GM23338 (cell line): ENCODE measurements around the gene SH3RF2. TPM values are rescaled to one million over a fixed set of nuclear protein-coding genes. Genes with fewer than 3 reads are reported as not detected.

ENCODE experiments used
- ATAC-seq: fragments of 200-7000 bp; cut with Tn5 transposase; 3 replicates; pipeline ENCODE4 v1.9.1; 2020
- DNase-seq: peaks from one replicate; pipeline ENCODE4 v3.0.0-alpha.2; 2015; ENCODE audit warnings: low spot score
- H2AFZ ChIP-seq: fragments of 200-600 bp; sonication (generic); 2 replicates; pipeline ENCODE4 v1.8.0; 2016; ENCODE audit warnings: antibody characterized with exemption, mild to moderate bottlenecking, moderate library complexity
- H3F3A ChIP-seq: fragments of 200-600 bp; sonication (generic); replicated peaks from 2 replicates; pipeline ENCODE4 v1.8.0; 2017; ENCODE audit warnings: antibody characterized with exemption, mixed run types, low read depth
- H3K27ac ChIP-seq: fragments of 200-600 bp; sonication (generic); 2 replicates; pipeline ENCODE4 v1.6.1; 2016; ENCODE audit warnings: low read depth
- H3K27me3 ChIP-seq: fragments of 200-600 bp; sonication (generic); 2 replicates; pipeline ENCODE4 v1.8.0; 2016; ENCODE audit warnings: mild to moderate bottlenecking, mixed run types, moderate library complexity; ENCODE audit not compliant: insufficient read depth
- H3K36me3 ChIP-seq: fragments of 200-600 bp; sonication (generic); 2 replicates; pipeline ENCODE4 v1.8.0; 2016; ENCODE audit warnings: mild to moderate bottlenecking; ENCODE audit not compliant: insufficient read depth
- H3K4me1 ChIP-seq: fragments of 200-600 bp; sonication (generic); 2 replicates; pipeline ENCODE4 v1.8.0; 2016; ENCODE audit warnings: mild to moderate bottlenecking, moderate library complexity; ENCODE audit not compliant: insufficient read depth
- H3K4me2 ChIP-seq: fragments of 200-600 bp; sonication (generic); 2 replicates; pipeline ENCODE4 v1.7.1; 2017; ENCODE audit warnings: mixed run types
- H3K4me3 ChIP-seq: fragments of 200-600 bp; sonication (generic); 2 replicates; pipeline ENCODE4 v1.6.1; 2016; ENCODE audit warnings: mixed run types
- H3K79me2 ChIP-seq: fragments of 200-600 bp; sonication (generic); replicated peaks from 2 replicates; pipeline ENCODE4 v1.8.0; 2017; ENCODE audit warnings: mild to moderate bottlenecking; ENCODE audit not compliant: insufficient read depth
- H3K9me2 ChIP-seq: fragments of 200-600 bp; sonication (generic); 2 replicates; pipeline ENCODE4 v1.8.0; 2017; ENCODE audit not compliant: insufficient read depth
- H4K20me1 ChIP-seq: fragments of 200-600 bp; sonication (generic); replicated peaks from 2 replicates; pipeline ENCODE4 v1.8.0; 2017; ENCODE audit warnings: mild to moderate bottlenecking; ENCODE audit not compliant: insufficient read depth
- H3K27ac Mint-ChIP-seq: 2 replicates; pipeline ENCODE4 v1.8.0; 2020; ENCODE audit warnings: inconsistent platforms, mild to moderate bottlenecking, moderate library complexity, mixed read lengths
- H3K27me3 Mint-ChIP-seq: 3 replicates; pipeline ENCODE4 v1.8.0; 2022; ENCODE audit warnings: low read depth, mild to moderate bottlenecking, moderate library complexity, mixed read lengths, inconsistent platforms; ENCODE audit not compliant: insufficient read depth, poor library complexity
- H3K36me3 Mint-ChIP-seq: 3 replicates; pipeline ENCODE4 v1.8.0; 2021; ENCODE audit warnings: low read depth, mild to moderate bottlenecking, inconsistent platforms, moderate library complexity, mixed read lengths
- H3K4me1 Mint-ChIP-seq: 3 replicates; pipeline ENCODE4 v1.8.0; 2020; ENCODE audit warnings: mild to moderate bottlenecking, inconsistent platforms, mixed read lengths
- H3K4me3 Mint-ChIP-seq: 3 replicates; pipeline ENCODE4 v1.8.0; 2021; ENCODE audit warnings: moderate library complexity, mild to moderate bottlenecking, inconsistent platforms, mixed read lengths
- H3K9me3 Mint-ChIP-seq: 3 replicates; pipeline ENCODE4 v1.8.0; 2020; ENCODE audit warnings: moderate library complexity, mild to moderate bottlenecking, inconsistent platforms, mixed read lengths
- CREB1 ChIP-seq: fragments of 250-450 bp; sonication (Bioruptor Pico); IDR thresholded peaks from 2 replicates; pipeline ENCODE4 v1.5.0; 2020; ENCODE audit warnings: low read depth, mild to moderate bottlenecking, moderate library complexity
- CTCF ChIP-seq, 2 experiments: fragments of 200-600 bp in 1 of 2; sonication (generic) in 1 of 2; conservative IDR thresholded peaks; 2 replicates each; pipeline versions ENCODE4 v1.5.1 to v1.6.1; 2016 to 2017; ENCODE audit warnings: antibody characterized with exemption in 2 of 2, low read depth in 2 of 2, mild to moderate bottlenecking in 2 of 2, moderate library complexity in 1 of 2
- ETS1 ChIP-seq: IDR thresholded peaks from 2 replicates; pipeline ENCODE4 v1.6.1; 2016; ENCODE audit warnings: antibody characterized with exemption
- EZH2 ChIP-seq: fragments of 200-600 bp; sonication (generic); IDR thresholded peaks from one replicate; pipeline ENCODE4 v1.8.0; 2017; ENCODE audit warnings: antibody characterized with exemption, mild to moderate bottlenecking, low read depth; ENCODE audit not compliant: unreplicated experiment
- EZH2phosphoT487 ChIP-seq: fragments of 200-600 bp; sonication (generic); IDR thresholded peaks from one replicate; pipeline ENCODE4 v1.8.1; 2018; ENCODE audit warnings: antibody characterized with exemption; ENCODE audit not compliant: unreplicated experiment
- JUNB ChIP-seq: IDR thresholded peaks from one replicate; pipeline ENCODE4 v1.6.1; 2016; ENCODE audit warnings: antibody characterized with exemption; ENCODE audit not compliant: unreplicated experiment
- NANOG ChIP-seq: IDR thresholded peaks from 2 replicates; pipeline ENCODE4 v1.6.1; 2016; ENCODE audit warnings: antibody characterized with exemption, borderline replicate concordance
- POLR2AphosphoS5 ChIP-seq: IDR thresholded peaks from 2 replicates; pipeline ENCODE4 v1.6.1; 2016; ENCODE audit warnings: antibody characterized with exemption, low read depth
- REST ChIP-seq: IDR thresholded peaks from one replicate; pipeline ENCODE4 v1.6.1; 2018; ENCODE audit warnings: antibody characterized with exemption; ENCODE audit not compliant: unreplicated experiment
- STAT1 ChIP-seq: IDR thresholded peaks from one replicate; pipeline ENCODE4 v1.6.1; 2016; ENCODE audit warnings: antibody characterized with exemption; ENCODE audit not compliant: unreplicated experiment
- ZNF114 ChIP-seq: fragments of 250-450 bp; sonication (Bioruptor Pico); IDR thresholded peaks from 2 replicates; pipeline ENCODE4 v1.5.0; 2020; ENCODE audit warnings: mild to moderate bottlenecking, moderate library complexity
- ZNF331 ChIP-seq: fragments of 250-450 bp; sonication (Bioruptor Pico); IDR thresholded peaks from 2 replicates; pipeline ENCODE4 v1.5.0; 2020; ENCODE audit warnings: low read depth, mild to moderate bottlenecking, moderate library complexity
- ZNF462 ChIP-seq: fragments of 250-450 bp; sonication (Bioruptor Pico); IDR thresholded peaks from 2 replicates; pipeline ENCODE4 v1.5.0; 2020; ENCODE audit warnings: mild to moderate bottlenecking, moderate library complexity
- polyA plus RNA-seq: library from polyadenylated mRNA; unstranded; fragments of >200 nt; fragmentation: Nextera tagmentation; extraction: Ambion mirVana; gene quantifications from 2 replicates; pipeline ENCODE4 v1.2.1, GENCODE V29; 2016
- total RNA-seq: library from RNA; depleted of rRNA; stranded (reverse); fragments of >200 nt; shearing (Covaris generic); gene quantifications from 2 replicates; pipeline ENCODE4 v1.2.3, GENCODE V29; 2014

Gene SH3RF2
- total and polyA plus RNA-seq, 2 experiments from 2014 or later, result 1.7 to 2.4 TPM

- ATAC-seq (no peak), DNase-seq (no peak)
- Mint-ChIP-seq H3K4me1 (peaks cover 10% of the 10 kb centered on the region), H3K9me3 (no peaks in the 10 kb centered on the region), H3K27me3 (no peaks in the 10 kb centered on the region), H3K36me3 (no peaks in the 10 kb centered on the region), H3K4me3 (no peak overlapping the region), H3K27ac (no peak overlapping the region)
- Histone ChIP-seq H3F3A (no peaks in the 10 kb centered on the region), H3K4me3 (no peak overlapping the region), H3K27me3 (no peaks in the 10 kb centered on the region), H3K36me3 (no peaks in the 10 kb centered on the region), H3K9me2 (no peaks in the 10 kb centered on the region), H2AFZ (no peak overlapping the region), H3K4me2 (no peak overlapping the region), H3K79me2 (no peaks in the 10 kb centered on the region), H3K27ac (no peak overlapping the region), H4K20me1 (no peaks in the 10 kb centered on the region), H3K4me1 (peaks cover under 1% of the 10 kb centered on the region; the same call in 1 of the 2 replicates)
- TF ChIP-seq NANOG (no peak), CREB1 (CRISPR knock-in tag) (no peak), ZNF331 (CRISPR knock-in tag) (no peak), POLR2AphosphoS5 (no peak), EZH2 (no peak), REST (no peak), JUNB (no peak), ZNF462 (CRISPR knock-in tag) (no peak), CTCF (conservative IDR thresholded peaks at IDR 0.05; ENCODE audit: low read depth in 2 of 2) (no peak), ZNF114 (no peak), STAT1 (no peak), EZH2phosphoT487 (no peak), ETS1 (no peak)
Measured at GRCh38 chr5:145924849-145925248, 11.5 kb upstream of the SH3RF2 start.
